Stimulated activated naive CD8-positive, alpha-beta T cell treated with anti-CD3 and anti-CD28 coated beads, Interleukin-15, Interleukin-2, amounts not matched to agents 100 U/mL and 50 U/mL, for 24 hours (primary cell): Measurements from ENCODE around the gene MTA1.
A peak's percentile ranks its signal among the peaks of the same experiment; 100 is the strongest.

Source experiments
- ATAC-seq: fragments of 150-1000 bp; cut with Tn5 transposase; one replicate; pipeline ENCODE4 v1.10.0; 2021
- DNase-seq: peaks from one replicate; pipeline ENCODE4 v3.0.0; 2021

MTA1 gene

DNA sequence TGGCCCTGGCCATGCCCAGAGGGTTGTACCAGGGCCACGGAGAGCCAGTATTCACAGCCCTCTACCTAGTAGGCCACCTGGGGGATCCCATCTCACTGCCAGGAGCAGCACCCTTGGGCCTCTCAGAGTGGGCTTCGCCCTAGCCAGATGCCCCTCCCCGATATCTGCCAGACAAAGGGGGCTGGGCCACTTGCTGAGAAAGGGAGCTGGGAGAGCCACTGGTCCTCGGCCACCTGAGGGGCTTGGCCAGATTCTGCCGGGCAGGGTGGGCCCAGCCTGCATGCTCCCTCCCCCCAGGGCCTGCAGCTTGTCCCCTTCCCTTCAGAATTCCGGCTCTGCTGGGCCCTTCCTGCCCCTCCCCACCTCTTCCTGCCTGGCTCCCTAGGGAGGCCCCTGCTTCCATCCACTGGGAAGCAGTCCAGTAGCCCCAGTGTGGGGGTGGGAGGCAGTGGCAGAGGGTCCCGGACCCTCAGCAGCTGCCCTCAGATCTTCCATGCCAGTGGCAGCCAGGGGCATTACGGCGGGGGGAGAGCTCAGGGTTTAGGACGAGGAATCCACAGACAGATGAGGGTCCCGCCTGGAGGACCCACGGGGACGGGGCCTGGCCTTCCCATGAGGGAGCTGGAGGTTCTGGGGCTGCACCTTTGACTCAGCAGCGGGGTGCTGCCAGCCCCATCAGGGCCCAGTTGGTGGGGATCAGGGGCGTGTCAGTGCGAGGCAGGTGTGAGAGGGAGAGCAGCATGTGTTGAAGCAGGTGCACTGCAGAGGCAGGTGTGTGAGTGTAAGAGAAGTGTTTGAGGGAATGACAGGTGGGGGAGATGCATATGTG lies 57.4 kb downstream of the MTA1 start:
- ATAC-seq (no peak), DNase-seq (no peak)

DNA sequence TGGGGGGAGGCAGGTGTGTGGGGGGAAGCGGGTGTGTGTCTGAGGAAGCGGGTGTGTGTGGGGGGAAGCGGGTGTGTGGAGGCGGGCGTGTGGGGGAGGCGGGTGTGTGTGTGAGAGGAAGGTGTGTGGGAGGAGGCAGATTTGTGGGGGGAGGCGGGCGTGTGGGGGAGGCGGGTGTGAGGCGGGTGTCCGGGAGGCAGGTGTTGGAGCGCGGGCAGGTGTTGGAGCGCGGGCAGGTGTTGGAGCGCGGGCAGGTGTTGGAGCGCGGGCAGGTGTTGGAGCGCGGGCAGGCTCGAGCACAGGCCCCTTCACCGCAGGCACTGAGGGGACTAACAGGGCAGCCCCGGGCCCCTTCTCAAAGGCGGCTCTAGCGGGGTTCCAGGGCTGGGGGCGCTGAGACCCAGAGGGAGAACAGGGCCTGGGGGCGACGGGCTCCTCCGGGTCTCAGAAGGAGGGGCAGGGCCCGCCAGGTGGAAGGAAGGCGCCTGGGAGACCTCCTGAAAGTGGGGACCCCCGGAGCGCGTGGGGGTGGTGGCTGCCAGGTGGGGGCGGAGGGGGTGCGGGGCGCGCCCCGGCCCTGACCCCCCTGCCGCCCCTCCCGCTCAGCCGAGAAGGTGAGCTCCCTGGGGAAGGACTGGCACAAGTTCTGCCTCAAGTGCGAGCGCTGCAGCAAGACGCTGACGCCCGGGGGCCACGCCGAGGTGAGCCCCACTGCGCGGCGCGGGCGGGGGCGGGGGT lies 58.2 kb downstream of the MTA1 start:
- DNase-seq (peak; percentile 24), ATAC-seq (no peak)

DNA sequence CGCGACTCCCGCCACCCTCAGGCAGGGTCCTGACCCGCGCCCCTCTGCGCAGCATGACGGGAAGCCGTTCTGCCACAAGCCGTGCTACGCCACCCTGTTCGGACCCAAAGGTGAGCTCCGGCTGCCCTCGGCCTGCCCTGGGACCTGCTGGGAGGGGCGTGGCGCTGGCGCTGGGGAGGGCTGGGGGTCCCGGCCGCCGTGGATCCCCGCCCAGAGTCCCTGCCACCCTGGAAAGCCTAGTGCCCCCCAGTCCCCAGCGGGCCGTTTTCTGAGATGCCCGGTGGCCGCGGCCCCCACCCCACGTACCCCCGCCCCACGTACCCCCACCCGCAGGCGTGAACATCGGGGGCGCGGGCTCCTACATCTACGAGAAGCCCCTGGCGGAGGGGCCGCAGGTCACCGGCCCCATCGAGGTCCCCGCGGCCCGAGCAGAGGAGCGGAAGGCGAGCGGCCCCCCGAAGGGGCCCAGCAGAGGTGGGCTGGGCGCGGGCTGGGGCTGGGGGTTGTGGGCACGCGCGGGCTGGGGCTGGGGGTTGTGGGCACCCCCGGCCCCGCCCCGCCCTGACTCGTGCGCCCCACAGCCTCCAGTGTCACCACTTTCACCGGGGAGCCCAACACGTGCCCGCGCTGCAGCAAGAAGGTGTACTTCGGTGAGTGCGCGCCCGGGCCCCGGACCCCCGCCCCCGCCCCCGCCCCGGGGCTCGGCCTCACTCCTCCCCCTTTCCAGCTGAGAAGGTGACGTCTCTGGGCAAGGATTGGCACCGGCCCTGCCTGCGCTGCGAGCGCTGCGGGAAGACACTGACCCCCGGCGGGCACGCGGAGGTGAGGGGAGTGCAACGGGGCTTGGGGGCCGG lies 59.0 kb downstream of the MTA1 start:
- ATAC-seq = no peak
- no peak for DNase-seq

DNA sequence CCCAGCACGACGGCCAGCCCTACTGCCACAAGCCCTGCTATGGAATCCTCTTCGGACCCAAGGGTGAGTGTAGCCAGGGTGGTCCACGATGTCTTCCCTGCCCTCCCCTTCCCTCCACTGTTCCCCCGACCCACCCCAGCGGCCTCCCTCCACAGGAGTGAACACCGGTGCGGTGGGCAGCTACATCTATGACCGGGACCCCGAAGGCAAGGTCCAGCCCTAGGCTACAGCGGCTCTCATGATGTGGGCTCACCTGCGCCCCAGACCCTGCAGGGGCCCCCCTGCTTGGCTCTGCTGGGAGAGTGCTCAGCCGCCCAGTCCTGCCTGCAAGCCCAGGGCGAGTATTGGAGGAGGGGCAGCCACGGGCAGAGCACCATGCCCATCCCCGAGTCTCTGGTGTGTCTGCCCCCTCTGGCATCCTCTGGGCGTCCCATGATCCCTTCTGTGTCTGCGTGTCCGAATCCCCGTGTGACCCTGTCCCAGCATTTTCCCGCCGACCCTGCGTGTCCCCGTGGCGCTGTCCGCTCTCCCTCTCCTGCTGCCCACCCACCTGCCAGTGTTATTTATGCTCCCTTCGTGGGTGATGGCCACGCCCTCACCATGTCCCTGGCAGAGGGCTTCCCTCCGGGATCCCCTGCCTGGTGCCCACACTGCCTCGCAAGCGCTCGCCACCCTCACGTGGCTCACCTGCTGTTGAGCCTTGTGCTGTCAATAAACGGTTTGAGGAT lies 60.0 kb downstream of the MTA1 start:
- ATAC-seq = no peak
- DNase-seq = no peak

DNA sequence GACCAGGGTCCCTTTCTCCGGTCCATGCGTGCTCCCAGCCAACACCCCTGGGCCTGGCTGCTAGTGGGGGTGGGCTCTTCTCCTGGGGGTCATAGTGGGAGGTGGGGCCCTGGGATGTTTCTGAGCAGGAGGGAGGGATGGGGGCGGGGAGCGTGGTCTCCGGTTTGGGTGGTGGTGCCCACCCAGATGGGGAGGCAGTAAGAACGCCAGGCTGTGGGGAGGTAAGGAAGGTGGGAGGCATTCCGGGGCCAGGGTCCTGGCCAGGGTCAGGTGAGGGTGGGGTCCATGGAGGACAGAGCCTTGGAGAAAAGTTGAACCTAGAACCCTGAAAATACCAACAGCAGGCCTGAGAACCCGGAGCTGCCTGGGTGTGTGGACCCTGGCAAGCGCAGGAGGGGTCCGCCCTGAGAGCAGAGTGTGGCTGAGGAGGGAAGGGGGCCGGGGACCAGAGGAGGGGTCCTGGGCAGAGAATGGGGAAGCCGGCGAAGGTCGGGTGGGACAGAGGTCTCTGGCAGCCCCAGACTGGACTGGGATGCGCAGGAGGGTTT lies 60.6 kb downstream of the MTA1 start:
- ATAC-seq = no peak
- no peak for DNase-seq

DNA sequence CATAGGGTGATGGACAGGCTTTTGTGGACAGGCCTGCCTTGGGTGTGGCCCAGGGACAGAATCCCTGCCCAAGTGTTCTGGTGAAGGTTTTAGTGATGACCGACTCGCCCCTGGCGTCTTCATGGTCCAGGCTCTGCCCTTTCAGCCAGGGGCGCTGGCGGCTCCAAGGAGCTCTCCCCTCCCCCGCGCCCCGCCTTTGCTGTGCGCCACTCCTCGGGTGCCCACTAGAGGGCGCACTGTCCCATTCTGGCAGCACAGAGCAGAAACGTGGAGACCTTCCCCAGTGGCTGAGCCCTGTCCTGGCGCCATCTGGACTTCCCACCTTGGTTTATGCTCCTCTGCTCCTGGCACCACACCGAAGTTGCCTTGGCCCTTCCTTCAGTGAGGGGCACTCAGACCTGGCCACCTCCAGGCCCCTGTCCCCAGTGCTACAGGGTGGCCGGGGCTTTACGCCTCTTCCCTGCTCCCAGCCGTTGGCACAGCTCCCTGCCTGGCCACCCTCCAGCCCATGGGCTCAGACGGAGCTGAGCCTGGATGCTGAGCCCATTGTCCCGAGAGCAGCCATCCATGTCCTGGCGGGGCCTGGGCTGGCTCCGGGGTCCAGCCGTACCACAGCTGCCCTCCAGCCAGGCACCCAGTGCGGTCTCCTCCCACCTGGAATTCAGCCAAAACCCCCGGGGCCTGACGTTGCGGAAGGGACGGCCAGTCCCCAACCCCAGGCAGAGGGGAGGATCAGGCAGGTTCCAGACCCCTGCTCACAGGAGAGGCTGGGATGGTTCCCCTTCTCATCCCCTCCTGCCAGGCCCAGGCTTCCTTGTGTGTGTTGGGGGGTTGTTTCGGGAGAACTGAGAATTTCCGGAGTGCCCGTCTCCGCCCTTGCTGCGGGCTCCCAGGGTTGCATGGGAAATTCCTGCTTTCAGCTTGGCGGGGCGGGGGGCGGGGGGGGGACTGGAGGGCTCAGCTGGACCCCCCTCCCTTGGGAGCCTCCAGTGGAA lies 61.5 kb downstream of the MTA1 start:
- peak; percentile 95 for DNase-seq
- peak; percentile 61 for ATAC-seq

DNA sequence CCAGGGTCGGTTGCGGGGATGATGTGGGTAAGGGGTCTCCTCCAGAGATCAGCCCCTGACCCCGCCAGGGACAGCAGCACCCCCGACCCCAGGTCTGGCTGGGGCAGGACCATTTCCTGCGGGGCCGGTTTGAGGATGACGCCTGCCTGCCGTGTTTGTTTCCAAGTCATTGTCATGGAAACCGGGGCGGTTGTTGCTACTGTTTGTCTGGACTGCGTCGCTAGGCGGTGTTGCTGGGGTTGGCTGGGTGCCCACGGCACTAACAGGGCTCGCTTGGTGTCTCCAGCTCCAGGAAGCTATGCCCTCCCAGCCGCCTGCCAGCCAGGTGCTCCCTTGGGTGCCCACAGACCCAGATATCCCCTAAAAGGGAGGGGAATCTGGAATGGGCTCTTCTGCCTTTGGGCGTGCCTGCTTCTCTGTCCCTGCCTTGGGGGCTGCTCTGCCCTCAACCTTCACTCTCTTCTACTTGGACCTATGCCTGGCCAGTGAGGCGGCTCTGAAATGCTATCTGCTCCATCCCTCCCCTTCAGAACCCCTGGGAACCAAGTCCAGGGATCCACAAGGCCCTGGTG lies 62.3 kb downstream of the MTA1 start:
- DNase-seq = peak; percentile 92
- peak; percentile 68 for ATAC-seq

DNA sequence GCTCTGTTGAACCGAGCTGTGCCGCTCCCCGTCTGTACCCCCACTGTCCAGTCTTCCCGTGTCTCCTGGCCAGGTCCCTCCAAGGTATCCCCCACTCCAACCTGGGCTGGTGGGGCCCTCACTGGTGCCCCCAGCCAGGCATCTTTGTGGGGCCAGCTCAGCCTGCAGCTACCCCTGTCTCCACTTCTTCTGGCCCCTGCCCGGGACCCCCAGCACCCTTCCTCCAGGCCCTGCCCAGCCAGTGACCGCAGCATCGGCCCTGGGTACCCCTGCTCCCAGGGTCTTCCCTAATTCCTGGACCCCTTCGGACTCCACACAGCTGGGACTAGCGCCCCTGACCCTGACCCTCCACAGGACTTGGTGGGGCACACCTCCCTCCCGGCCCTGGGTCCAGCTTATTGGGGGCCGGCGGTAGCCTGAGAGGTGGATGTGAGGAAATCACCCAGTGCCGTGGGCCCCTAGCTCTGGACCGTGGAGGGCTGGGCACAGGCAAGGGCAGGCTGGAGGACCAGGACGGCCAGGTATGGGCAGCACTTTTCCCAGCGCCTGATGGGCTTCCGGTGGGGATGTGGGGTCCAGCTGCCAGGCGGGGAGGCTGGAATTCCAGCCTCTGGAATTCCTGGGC lies 63.0 kb downstream of the MTA1 start:
- DNase-seq = no peak
- ATAC-seq = no peak

DNA sequence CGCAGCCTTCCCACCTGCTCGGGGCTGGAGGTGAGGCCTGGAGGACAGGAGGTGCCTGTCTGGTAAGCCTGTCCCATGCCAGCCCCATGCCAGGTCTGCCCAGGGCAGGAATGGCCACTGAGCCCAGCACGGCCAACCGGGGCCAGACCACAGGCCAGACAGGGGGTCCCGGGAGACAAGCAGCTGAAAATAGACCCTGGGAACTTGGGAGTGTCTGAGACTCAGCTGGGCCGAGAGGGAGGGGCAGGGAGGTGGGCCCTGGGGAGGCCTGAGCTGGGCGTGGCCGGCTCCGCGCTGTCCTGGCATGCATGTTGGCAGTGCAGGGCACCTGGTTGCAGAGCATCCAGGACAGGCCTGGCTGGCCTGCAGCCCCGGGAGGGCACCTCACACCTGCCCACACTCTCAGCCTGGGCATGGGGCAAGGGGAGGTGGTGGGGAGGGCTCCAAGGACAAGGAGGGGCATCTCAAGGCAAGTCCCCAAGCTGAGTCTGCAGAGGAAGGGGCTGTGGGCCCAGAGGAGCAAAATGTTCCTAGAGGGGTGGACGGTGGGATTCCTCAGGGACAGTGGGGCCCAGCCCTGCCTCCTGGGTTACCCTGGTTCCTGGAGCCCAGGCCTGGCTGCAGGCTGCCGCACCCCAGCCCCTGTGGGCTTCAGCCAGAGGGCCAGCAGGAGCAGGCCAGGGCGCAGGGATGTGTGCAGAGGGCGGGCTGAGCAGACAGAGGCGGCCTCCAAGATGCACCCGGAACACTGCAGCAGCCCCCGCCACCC lies 63.9 kb downstream of the MTA1 start:
- no peak for DNase-seq
- no peak for ATAC-seq

DNA sequence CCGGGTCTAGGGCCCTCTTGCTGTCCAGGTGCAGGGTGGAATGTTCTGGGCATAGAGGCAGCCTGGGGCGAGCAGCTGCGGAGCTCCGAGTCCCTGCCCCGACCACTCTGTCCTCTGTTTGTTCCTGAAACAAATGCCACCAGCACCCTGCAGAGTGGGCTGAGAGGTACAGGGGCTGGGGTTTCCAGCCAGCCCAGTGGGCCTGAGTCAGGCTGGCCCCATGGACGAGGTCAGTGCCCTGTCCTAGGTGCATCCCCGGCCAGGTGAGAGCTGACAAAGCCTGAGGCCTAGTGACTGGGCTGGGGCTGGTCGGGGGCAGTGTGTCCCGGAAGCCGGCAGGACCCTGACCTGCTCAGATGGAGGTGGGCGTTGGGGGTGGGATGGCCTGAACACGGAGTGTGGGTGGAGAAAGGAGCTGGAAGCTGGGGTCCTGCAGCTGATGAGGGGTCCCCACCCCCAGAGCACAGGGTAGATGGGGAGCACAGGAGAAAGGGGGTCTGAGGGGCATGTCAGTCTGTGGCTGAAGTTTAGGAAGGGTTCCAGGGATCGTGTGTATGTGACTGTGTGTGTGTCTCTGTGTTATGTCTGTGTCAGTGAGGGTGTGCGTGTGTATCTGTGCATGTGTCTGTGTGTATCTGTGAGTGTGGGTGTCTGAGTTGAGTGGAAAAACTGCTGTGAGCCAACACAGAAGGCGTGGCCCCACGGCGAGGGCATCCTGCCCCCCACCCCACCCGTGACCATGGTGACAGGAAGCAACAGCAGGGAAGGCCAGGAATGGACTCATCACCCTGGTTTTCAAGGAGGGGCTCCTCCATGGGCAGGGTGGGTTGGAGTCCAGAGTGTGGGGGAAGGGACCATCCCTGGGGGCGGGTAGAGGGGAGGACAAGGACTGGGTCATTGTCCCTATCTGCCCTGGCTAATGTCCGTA lies 64.7 kb downstream of the MTA1 start:
- ATAC-seq (no peak), DNase-seq (peak; percentile 48)

DNA sequence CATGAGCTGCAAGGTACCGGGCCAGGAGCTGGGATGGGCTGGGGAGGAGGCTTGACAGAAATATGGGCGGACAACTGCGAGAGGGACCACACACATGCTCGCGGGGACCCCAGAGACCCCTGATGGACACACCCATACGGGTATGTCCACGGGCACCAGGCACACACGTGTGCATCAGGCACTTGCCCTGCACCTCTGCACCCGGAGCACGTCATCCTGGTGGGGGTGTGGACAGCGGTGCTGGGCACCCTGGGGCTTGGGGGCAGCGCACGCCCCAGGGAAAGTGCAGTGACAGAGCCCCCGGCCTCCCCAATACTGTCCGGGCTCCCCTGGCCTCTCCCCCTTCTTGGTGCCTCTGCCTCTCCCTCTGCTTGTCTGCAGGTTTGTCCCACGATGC lies 65.4 kb downstream of the MTA1 start:
- ATAC-seq (no peak), DNase-seq (no peak)

DNA sequence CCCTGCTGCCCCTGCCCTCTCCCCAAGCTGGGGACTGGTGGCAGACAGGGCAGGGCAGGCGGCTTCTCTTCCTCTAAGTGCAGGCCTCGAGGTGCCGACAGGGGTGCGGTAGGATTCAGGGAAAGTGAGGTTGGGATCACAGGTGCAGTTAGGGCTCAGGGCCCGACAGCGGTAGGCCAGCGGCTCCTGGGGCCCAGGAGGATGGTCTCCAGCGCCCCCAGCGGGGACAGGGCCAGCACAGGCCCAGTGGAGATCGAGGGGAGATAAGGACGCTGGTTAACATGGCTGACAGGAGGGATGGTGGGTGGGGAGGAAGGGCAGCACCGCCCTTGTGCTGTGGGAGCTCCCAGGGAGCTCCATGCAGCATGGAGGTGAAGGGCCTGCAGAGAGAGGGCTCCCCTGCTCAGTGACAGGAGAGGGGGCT lies 66.1 kb downstream of the MTA1 start:
- peak; percentile 64 for DNase-seq
- ATAC-seq = no peak

DNA sequence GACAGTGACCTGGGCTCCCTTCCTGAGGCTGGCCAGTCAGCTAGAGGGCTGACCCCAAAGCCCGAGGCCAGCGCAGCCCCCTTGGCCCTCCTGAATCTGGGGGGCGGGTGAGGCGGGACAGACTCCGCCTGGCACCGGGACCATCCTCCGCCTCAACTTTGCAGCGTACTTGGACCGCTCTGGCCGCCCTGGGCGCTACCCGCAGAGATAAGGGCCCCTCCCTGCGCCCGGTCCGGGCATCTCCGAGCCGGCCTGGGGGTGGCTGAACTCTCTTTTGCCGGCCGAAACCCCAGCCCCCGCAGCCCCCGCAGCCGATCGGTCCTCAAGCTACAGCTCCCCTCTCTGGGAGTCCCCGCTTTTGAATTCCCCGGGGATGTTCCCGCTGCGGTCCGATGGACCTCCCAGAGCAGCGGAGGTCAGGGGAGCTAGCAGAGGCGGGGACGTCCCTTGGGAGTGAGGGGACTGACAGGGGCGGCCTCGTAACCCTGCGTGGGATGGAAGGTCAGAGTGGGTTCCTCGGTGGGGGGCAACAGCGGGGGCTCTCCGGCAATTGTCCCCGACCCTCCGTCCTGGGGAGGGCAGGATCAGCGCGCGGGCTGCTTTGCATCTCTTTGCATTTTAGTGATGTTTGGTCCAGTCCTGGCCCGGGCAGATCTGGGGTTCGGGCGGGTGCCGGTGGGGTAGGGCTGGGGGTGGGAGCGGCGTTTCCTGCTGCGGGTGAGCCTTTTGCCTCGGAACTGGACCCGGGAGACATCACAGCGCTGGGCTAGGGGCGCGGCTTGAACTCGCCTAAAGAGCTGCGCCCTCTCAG lies 66.7 kb downstream of the MTA1 start, which contains the start of gene CRIP1:
Gene CRIP1 (plus strand): TSS at position 724 of the 811 bp plus-strand sequence. CDS start 374 bp downstream, outside the sequence.
- peak; percentile 43 for DNase-seq
- ATAC-seq = no peak

DNA sequence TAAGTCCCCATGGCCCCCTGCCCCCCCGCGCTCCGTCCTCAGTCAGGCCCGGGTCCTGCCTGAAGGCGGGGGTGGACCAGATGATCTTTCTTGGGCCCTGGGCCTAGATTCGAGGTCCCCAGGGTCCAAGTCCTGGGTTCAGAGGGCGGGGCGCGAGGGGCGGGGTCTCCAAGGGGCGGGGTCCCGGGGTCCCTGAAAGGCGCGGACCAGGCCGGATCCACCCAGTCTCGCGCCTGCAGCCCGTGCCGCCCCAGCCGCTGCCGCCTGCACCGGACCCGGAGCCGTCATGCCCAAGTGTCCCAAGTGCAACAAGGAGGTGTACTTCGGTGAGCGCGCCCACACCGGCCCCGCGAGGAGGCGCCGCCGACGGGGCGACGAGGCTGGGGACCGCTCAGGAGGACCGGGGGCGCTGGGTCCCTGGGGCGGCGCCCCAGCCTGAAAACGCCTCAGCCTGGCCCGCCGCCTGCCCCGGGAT lies 67.4 kb downstream of the MTA1 start:
- DNase-seq = peak; percentile 71
- ATAC-seq = no peak

DNA sequence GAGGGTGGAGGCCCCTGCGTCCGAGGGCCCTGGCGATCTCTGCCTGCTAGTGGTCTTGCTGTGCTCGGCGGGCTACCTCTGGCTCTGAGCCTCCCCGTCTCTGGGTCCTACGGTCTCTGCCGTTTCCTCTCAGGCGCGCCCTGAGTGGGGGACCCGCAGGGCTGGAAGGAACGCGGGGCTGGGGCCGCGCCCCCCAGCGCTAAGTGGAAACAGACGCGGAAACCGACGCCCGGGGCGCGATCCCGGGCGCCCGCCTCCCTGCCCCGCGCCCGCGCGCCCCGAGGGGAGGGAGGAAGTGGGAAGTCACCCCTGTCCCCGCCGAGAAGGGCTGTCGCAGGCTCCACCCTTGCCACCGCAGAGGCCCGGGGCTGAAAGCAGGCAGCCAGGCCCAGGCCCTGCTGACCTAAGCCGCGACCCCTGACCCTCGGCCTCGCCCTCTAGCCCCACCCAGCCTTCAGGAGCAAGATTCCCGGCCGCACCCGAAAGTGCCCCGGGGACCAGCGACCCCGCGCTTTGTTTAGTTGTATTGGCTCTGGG lies 67.9 kb downstream of the MTA1 start:
- ATAC-seq (no peak), DNase-seq (peak; percentile 74)
